Stimulated activated CD4-positive, alpha-beta T cell treated with anti-CD3 and anti-CD28 coated beads, Interleukin-2, amount 100 ng/mL, for 24 hours (primary cell): ENCODE results near the gene AP1M1.

Source experiments
- DNase-seq, 2 donors: peaks; one replicate each; pipeline ENCODE4 v3.0.0-alpha.2; 2020

AP1M1 gene

GRCh38 chr19:16185768-16186123, 12.0 kb upstream of the AP1M1 start:
- DNase-seq, result peak; percentile 51 to 57

GRCh38 chr19:16188521-16188920, 9.2 kb upstream of the AP1M1 start:
- DNase-seq, result no peak

GRCh38 chr19:16190198-16190597, 7.5 kb upstream of the AP1M1 start:
- no peak for DNase-seq

GRCh38 chr19:16190736-16191135, 7.0 kb upstream of the AP1M1 start:
- DNase-seq, result no peak

- DNase-seq, result no peak
Observed at GRCh38 chr19:16191216-16191908, 6.3 kb upstream of the AP1M1 start.

- no peak for DNase-seq
Observed at GRCh38 chr19:16193466-16193865, 4.2 kb upstream of the AP1M1 start.

- DNase-seq, result no peak
Observed at GRCh38 chr19:16197188-16197621, 506 bp upstream of the AP1M1 start.

- DNase-seq, result no peak
Observed at GRCh38 chr19:16198370-16198651, 600 bp downstream of the AP1M1 start.

- no peak for DNase-seq
Observed at GRCh38 chr19:16199275-16199932, 1.7 kb downstream of the AP1M1 start.

GRCh38 chr19:16200038-16201010, 2.6 kb downstream of the AP1M1 start:
- no peak for DNase-seq

GRCh38 chr19:16201011-16201391, 3.3 kb downstream of the AP1M1 start:
- DNase-seq, result no peak

GRCh38 chr19:16202320-16203255, 4.9 kb downstream of the AP1M1 start:
- DNase-seq, result no peak

- no peak for DNase-seq
Observed at GRCh38 chr19:16203256-16204004, 5.7 kb downstream of the AP1M1 start.

- DNase-seq, result no peak
Observed at GRCh38 chr19:16204005-16204294, 6.2 kb downstream of the AP1M1 start.

GRCh38 chr19:16205205-16206045, 7.7 kb downstream of the AP1M1 start:
- no peak for DNase-seq

- DNase-seq, result no peak
Observed at GRCh38 chr19:16206046-16206605, 8.4 kb downstream of the AP1M1 start.

GRCh38 chr19:16206637-16207036, 8.9 kb downstream of the AP1M1 start:
- no peak for DNase-seq

- no peak for DNase-seq
Observed at GRCh38 chr19:16207063-16207462, 9.4 kb downstream of the AP1M1 start.

GRCh38 chr19:16207490-16208025, 9.8 kb downstream of the AP1M1 start:
- DNase-seq, result no peak

GRCh38 chr19:16208064-16208759, 10.5 kb downstream of the AP1M1 start:
- peak in 1 of 2 donors; percentile 29 for DNase-seq
